Activated naive CD8-positive, alpha-beta T cell treated with anti-CD3 and anti-CD28 coated beads for 36 hours (primary cell): ENCODE results near the gene WDR87. TPM values are rescaled to one million over a fixed set of nuclear protein-coding genes. Genes with fewer than 3 reads are reported as not detected.
"Not testable (repeated sequence)": the region's sequence is repeated elsewhere in the genome, so short reads cannot be mapped to it uniquely, and the experiment has no call there.

Source experiments
- DNase-seq: peaks from one replicate; pipeline ENCODE4 v3.0.0; 2021
- H3K27ac Mint-ChIP-seq: one replicate; pipeline ENCODE4 v1.8.0; 2022; ENCODE audit warnings: mild to moderate bottlenecking, moderate library complexity, mixed read lengths
- H3K27me3 Mint-ChIP-seq: one replicate; pipeline ENCODE4 v1.8.0; 2022; ENCODE audit warnings: mild to moderate bottlenecking, mixed read lengths
- H3K36me3 Mint-ChIP-seq: one replicate; pipeline ENCODE4 v1.8.0; 2021; ENCODE audit warnings: mild to moderate bottlenecking, mixed read lengths
- H3K4me1 Mint-ChIP-seq: one replicate; pipeline ENCODE4 v1.8.0; 2021; ENCODE audit warnings: mixed read lengths
- H3K4me3 Mint-ChIP-seq: one replicate; pipeline ENCODE4 v1.8.0; 2022; ENCODE audit warnings: mild to moderate bottlenecking, moderate library complexity, mixed read lengths
- H3K9me3 Mint-ChIP-seq: one replicate; pipeline ENCODE4 v1.8.0; 2022; ENCODE audit warnings: mixed read lengths
- total RNA-seq, 2 experiments: library from RNA; stranded (reverse); gene quantifications; one replicate each; pipeline ENCODE4 v1.2.3, GENCODE V29; 2021

The WDR87 gene
- total RNA-seq, 2 experiments from 2014 or later = not detected

DNA sequence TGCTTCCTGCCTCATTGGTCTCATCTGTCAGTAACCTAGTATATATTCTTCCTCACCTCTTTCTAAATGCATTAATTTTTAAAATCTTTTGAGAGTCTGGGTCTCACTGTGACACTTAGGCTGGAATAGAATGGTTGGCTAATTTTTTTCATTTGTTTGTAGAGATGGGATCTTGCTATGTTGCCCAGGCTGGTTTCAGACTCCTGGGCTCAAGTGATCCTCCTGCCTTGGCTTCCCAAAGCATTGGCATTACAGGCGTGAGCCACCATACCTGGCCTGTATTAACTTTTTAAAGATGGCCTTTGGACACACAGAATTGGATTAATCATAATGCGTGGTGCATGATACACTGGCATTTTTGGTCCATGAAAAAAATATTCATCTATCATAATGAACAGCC is 30.5 kb upstream of the WDR87 start:
- DNase-seq = no peak
- Mint-ChIP-seq H3K4me3 (no peak overlapping the region), H3K27me3 (no peaks in the 10 kb centered on the region), H3K36me3 (peaks cover 40% of the 10 kb centered on the region), H3K27ac (no peak overlapping the region), H3K4me1 (peaks cover 12% of the 10 kb centered on the region), H3K9me3 (peaks cover 13% of the 10 kb centered on the region)

DNA sequence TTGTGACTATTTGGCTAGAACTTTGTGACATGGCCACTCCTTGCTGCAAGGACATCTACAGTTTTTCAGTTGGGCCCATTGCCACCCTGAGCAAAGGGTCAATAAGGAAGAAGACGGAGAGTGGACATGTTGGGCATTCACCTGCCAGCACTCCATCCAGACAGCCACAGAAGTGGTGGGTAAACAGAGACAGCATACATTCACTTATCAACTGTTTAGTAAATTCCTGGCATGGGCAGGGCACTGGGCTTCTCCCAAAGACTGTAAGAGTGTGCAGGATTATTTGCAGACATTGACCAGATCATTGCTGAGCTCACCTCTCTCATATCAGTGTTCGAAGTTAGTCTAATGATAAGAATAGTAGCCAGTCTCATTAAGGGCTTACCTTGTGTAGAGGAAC is 29.8 kb upstream of the WDR87 start:
- no peak overlapping the region for H3K27ac Mint-ChIP-seq
- peaks cover 42% of the 10 kb centered on the region for H3K36me3 Mint-ChIP-seq
- peaks cover 13% of the 10 kb centered on the region for H3K9me3 Mint-ChIP-seq
- no peaks in the 10 kb centered on the region for H3K27me3 Mint-ChIP-seq
- H3K4me3 Mint-ChIP-seq = no peak overlapping the region
- no peak for DNase-seq
- peaks cover 12% of the 10 kb centered on the region for H3K4me1 Mint-ChIP-seq

DNA sequence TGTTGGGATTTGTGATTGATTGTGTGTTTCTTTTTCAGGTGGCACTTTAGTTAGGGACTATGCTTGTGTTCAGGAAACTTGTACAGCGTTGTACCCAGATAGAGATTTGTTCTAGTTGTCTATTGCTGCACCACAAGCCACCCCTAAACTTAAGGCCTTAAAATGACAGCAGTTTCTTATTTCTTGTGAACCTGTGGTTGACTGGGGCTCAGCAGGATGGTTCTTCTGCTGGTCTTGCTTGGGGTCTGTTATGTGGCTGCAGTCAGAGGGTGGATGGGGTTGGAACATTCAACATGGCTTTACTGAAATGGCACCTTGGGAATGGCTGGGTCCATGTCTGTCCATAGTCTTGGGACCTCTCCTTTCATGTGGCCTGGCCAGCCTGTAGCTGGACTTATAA is 28.9 kb upstream of the WDR87 start:
- Mint-ChIP-seq H3K4me1 (peaks cover 12% of the 10 kb centered on the region), H3K27me3 (no peaks in the 10 kb centered on the region), H3K36me3 (peaks cover 44% of the 10 kb centered on the region), H3K9me3 (peaks cover 13% of the 10 kb centered on the region), H3K4me3 (no peak overlapping the region), H3K27ac (no peak overlapping the region)
- no peak for DNase-seq

DNA sequence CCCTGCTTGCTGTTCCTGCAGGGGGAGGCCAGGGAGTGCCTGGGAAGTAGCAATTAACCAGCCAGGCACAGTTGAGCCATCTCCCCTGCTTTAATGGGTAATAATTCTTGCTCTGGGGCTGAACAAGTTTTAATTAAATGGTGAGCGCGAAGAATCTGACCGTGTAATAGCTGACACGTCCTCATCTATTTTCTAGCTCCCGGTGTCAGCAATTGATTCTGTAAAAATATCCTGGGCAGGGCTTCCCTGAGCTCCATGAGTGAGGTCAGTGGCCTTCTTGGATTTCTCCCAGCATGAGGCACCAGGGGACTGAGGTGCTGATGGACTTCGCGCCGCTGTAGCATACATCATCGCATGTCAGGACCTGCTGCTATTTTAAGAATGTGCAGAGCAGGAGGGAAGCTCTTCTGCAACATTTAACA is 27.6 kb upstream of the WDR87 start:
- DNase-seq = no peak
- Mint-ChIP-seq H3K27me3 (no peaks in the 10 kb centered on the region), H3K4me1 (peaks cover 12% of the 10 kb centered on the region), H3K4me3 (no peak overlapping the region), H3K27ac (no peak overlapping the region), H3K9me3 (peaks cover 13% of the 10 kb centered on the region), H3K36me3 (peaks cover 45% of the 10 kb centered on the region)

DNA sequence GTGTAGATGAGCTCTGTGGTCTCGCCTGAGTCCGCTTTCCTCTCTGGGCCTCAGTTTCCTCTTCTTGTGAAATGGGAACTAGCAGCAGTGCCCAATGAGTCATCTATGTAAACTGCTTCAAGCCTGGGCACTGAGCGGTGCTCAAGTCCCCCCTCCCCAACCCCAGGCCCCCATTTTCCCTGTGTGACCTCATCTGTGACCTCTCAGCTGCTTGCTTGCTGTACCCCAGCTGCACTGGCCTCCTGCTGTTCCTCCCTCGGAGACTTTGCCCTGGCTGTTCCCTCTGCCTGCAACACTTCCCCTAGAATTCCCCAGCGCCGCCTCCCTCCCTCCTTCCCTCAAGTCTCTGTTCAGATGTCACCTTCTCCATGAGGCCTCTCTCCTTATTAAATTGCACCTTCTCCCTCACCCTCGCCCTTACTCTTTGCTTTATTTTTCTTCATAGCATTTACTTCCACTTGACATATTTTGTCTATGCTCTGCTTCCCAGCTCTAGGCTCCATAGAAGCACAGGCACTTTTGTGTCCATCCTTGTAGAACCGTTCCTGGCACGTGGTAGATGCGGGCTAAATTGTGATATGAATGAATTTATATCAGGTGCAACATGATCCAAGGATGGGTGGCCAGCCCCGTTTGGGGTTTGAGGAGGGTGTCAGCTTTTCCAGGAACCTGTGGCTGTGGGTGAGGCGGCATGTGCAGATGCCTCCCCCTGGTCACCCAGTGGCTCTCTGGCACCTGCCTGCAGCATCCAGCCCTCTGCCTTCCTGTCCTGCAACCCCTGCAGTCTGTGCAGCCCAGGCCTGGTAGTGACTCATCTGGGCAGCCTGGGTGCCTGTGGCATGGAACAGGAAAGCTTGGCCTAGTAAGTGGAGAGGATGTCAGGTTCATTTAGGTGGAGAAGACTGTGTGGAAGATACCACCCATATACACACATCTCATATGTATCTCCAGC is 26.9 kb upstream of the WDR87 start:
- DNase-seq = no peak
- H3K27me3 Mint-ChIP-seq = no peaks in the 10 kb centered on the region
- peaks cover 13% of the 10 kb centered on the region for H3K4me1 Mint-ChIP-seq
- H3K36me3 Mint-ChIP-seq = peaks cover 42% of the 10 kb centered on the region
- peaks cover 11% of the 10 kb centered on the region for H3K9me3 Mint-ChIP-seq
- H3K27ac Mint-ChIP-seq = peak overlapping the region; percentile 52
- H3K4me3 Mint-ChIP-seq = no peak overlapping the region

DNA sequence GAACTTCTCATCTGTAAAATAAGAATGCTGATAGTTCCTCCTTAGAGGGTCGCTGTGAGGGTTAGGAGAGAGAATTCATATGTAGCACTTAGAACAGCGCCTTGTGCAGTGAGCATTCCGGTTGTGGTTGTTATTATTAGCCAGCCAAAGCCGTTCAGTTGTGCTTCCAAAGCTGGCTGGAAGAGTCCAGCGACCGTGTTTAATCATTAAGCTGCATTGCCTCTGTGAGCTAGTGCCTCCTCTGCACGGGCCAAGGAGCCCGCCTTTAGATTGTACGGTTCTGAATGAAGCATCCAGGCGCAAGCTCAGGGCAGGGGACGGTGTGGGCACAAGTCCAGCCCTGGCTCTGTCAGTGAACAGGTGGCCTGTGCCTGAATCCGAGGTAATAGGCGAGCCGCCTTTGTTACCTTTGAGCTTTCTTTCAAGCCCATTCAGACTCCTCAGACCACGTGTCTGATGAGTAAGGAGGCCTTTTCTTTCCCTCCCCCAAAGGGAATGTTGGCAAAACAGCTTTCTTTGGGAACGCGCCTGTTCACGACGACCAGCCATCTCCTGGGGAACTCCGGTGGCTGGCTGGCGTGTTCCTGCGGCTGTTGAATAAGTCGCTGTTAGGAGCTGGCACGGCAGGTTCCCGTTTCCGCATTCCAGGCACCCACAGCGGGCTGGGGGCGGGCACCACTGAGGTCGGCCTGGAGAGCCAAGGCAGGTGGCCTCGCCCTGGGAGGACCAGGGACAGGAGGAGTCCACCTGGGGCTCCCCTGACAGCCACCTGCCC is 25.7 kb upstream of the WDR87 start:
- Mint-ChIP-seq H3K27me3 (no peaks in the 10 kb centered on the region), H3K27ac (peak overlapping the region; percentile 52), H3K4me3 (no peak overlapping the region), H3K36me3 (peaks cover 39% of the 10 kb centered on the region), H3K4me1 (peaks cover 10% of the 10 kb centered on the region), H3K9me3 (peaks cover 11% of the 10 kb centered on the region)
- DNase-seq = no peak

DNA sequence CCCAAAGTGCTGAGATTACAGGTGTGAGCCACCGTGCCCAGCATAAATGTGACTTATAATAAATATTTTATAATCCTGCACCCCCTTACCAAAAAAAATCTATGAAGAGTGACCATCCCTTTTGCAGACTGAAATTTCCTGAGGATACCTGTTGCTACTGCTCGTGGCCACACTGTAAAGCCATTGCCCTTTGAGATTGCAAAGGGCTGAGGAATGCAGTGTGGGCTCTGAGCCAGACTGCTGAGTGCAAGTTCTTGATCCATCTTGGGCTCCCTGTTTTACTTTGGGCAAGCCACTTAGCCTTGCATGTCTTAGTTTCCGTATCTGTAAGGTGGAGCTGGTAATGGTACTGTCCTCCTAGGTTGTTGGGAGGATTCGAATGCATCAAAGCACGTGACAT is 24.0 kb upstream of the WDR87 start:
- H3K4me3 Mint-ChIP-seq = no peak overlapping the region
- peaks cover 10% of the 10 kb centered on the region for H3K4me1 Mint-ChIP-seq
- peaks cover 26% of the 10 kb centered on the region for H3K36me3 Mint-ChIP-seq
- no peaks in the 10 kb centered on the region for H3K27me3 Mint-ChIP-seq
- H3K27ac Mint-ChIP-seq = no peak overlapping the region
- DNase-seq = no peak
- peaks cover 2% of the 10 kb centered on the region for H3K9me3 Mint-ChIP-seq

DNA sequence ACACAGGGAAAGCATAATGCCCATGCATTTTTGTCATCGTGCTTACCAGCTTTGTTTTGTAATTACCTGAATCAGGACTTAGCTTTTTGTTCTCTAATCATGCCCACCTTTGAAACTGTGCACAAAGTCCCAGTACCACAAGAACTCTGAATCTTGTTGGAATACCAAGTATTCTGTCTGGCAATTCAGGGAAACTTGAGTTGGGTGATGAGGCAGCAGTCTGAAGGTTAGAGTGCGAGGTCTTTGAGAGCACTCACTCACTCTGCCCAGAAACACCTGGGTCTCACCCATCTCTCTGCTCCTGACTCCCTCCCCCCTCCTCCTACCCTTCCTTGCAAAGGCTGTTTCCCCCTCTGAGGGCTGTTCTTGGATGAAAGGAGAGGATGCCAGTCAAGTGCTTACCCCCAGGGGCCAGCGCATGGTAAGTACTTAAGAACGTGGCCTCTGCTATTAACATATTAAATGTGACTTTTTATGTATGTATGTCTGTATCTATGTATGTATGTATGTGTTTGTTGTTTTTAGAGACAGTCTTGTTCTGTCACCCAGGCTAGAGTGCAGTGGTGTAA is 23.0 kb upstream of the WDR87 start:
- Mint-ChIP-seq H3K4me3 (no peak overlapping the region), H3K9me3 (no peaks in the 10 kb centered on the region), H3K4me1 (peaks cover 10% of the 10 kb centered on the region), H3K27me3 (no peaks in the 10 kb centered on the region), H3K36me3 (peaks cover 18% of the 10 kb centered on the region), H3K27ac (no peak overlapping the region)
- DNase-seq = no peak

DNA sequence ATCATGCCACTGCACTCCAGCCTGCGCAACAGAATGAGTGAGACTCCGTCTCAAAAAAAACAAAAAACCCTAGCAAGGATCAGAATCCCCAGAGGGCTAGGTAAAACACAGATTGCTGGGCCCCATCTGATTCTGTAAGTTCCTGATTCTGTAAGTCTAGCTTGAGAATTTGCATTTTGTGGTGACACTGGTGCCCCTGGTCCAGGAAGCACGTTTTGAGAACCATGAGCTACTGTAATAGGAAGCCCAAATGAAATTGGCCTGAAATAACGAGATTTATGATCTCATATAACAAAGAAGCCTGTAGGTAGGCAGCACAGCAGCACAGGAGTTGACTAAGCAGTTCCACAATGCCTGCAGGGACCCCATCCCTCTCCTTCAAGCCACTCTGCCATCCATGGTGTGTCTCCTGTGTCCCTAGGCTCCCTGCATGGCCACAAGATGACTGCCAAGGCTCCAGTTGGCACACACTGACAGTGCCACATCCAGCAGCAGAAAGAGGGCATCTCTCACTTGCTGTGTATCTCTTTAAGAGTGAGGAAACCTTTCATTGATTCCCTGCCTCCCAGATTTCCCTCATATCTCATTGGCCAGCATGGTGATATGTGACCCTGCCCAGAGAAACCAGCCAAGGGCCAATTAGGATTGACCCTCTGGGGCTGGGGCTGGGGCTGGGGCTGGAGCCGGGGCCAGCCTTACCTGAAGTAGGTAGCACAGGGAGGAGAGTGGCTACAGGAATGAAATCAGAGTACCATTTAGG is 22.3 kb upstream of the WDR87 start:
- H3K27ac Mint-ChIP-seq = peak overlapping the region; percentile 22

DNA sequence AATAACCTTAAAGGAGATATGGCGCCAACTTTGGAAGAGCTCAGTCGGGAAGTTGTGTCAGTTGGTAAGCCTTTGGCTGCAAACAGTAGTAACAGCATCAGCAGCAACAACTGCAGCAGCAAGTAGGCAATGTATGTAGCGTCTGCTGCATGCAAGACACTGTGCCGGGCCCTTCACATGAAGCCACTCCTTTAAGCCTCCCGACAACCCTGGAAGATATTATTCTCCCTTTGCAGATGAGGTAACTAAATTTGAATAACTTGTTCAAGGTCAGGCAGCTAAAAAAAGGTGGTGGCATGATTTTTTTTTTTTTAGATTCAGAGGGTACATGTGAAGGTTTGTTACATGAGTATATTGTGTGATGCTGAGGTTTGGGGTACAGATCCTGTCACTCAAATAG is 20.3 kb upstream of the WDR87 start:
- Mint-ChIP-seq H3K27me3 (no peaks in the 10 kb centered on the region), H3K36me3 (peaks cover 6% of the 10 kb centered on the region), H3K4me1 (peaks cover 2% of the 10 kb centered on the region), H3K27ac (no peak overlapping the region), H3K9me3 (no peaks in the 10 kb centered on the region), H3K4me3 (no peak overlapping the region)
- no peak for DNase-seq

More for the DNA sequence above, 22.3 kb upstream of the WDR87 start:
- H3K27me3 Mint-ChIP-seq = no peaks in the 10 kb centered on the region
- peaks cover 10% of the 10 kb centered on the region for H3K36me3 Mint-ChIP-seq
- DNase-seq = no peak
- H3K4me1 Mint-ChIP-seq = peaks cover 10% of the 10 kb centered on the region
- no peaks in the 10 kb centered on the region for H3K9me3 Mint-ChIP-seq
- H3K4me3 Mint-ChIP-seq = no peak overlapping the region

DNA sequence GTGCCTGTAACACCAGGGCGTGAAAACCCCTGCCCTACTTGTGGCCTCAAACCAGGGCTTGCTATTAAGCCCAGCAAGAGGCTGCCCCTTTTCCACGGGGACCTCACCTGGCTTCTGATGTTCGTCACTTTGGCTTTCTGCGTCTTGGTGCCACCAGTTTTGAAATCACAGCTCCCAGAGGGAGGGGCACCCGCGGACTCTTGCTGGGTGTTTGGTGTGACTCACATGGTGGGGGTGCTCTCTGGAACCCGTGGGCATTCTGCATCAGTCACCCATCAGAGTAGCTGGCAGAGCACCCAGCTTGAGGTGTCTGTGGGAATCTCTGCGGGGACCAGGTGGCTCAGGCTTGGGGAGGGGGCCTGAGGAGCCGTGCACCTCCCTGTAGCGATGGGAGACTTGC is 19.9 kb upstream of the WDR87 start:
- Mint-ChIP-seq H3K27ac (no peak overlapping the region), H3K36me3 (peaks cover 5% of the 10 kb centered on the region), H3K9me3 (no peaks in the 10 kb centered on the region), H3K4me1 (peaks cover 3% of the 10 kb centered on the region), H3K4me3 (no peak overlapping the region), H3K27me3 (no peaks in the 10 kb centered on the region)
- DNase-seq = no peak

DNA sequence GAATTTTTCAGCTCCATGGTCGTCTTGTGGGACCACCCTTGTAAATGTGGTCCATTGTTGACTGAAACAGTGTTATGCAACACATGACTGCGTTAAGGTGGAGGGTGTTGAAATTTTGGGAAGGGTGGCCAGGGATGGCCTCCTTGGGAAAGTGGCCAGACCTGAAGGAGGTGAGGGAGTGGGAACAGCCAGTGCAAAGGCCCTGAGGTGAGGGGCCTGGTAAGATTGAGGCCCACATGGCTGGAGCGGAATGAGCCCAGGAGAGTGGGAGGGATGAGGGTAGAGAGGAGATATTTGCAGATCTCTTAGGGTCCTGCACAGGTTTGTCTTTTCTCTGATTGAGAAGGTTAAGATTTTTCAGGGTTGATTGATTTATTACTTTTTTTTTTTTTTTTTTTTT is 18.8 kb upstream of the WDR87 start:
- H3K36me3 Mint-ChIP-seq = peaks cover 3% of the 10 kb centered on the region
- no peak for DNase-seq
- no peak overlapping the region for H3K4me3 Mint-ChIP-seq
- no peaks in the 10 kb centered on the region for H3K9me3 Mint-ChIP-seq
- no peak overlapping the region for H3K27ac Mint-ChIP-seq
- peaks cover 13% of the 10 kb centered on the region for H3K4me1 Mint-ChIP-seq
- no peaks in the 10 kb centered on the region for H3K27me3 Mint-ChIP-seq

DNA sequence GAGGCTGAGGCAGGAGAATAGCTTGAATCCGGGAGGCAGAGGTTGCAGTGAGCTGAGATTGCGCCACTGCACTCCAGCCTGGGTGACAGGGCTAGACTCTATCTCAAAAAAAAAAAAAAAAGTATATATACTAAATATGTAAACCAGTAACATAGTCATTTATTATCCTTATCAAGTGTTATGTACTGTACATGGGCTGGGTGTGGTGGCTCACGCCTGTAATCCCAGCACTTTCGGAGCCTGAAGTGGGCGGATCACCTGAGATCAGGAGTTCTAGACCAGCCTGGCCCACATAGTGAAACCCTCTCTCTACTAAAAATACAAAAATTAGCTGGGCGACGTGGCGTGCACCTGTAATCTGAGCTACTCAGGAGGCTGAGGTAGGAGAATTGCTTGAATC is 18.2 kb upstream of the WDR87 start:
- H3K27me3 Mint-ChIP-seq, H3K36me3 Mint-ChIP-seq, H3K4me3 Mint-ChIP-seq, DNase-seq, H3K9me3 Mint-ChIP-seq, H3K27ac Mint-ChIP-seq: not testable (repeated sequence)
- peaks cover 14% of the 10 kb centered on the region for H3K4me1 Mint-ChIP-seq

DNA sequence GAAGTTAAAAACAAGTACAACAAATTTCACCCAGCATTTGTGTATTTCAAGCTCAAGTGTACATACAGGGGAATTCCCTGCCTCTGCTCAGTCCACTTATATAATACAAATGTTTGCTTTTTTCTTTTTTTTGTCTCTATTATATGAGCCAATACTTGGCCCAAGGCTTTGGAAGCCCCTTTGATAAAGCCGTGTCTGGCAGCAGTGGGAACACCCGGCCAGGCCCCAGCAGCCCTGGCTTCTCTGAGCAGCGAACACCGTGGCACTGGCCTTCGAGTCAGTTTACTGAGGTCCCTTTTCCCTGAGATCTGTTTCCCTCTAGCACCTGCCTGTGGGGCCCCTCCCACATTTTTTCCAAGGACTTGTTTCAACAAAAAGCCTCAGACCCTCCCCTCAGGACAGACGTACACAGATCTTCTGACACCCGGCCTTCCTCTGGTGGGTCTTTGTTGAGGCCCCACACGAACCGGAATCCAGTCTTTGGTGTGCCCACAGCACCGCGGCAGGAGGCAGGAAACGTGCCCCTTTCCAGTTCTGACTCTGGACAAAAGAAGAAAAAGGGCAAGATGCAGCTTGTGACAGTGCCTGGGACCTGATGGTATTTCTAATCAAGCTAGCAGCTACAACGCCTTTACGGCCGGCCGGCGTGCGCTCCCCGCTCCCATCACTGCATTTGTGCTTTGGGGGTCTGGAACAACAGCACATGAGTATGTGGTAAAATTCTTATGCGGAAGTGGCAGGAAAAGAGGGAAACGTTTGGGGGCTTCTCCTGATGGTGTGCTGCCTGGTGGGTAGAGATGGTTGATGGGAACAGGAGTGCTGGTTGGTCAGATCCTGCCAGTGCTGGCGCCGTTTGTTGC is 14.4 kb upstream of the WDR87 start:
- DNase-seq = no peak
- Mint-ChIP-seq H3K36me3 (peaks cover 10% of the 10 kb centered on the region), H3K27me3 (no peaks in the 10 kb centered on the region), H3K27ac (peak overlapping the region; percentile 9), H3K9me3 (no peaks in the 10 kb centered on the region), H3K4me1 (peaks cover 14% of the 10 kb centered on the region), H3K4me3 (no peak overlapping the region)
